HUES64 (cell line): ENCODE measurements around the gene RSPH9.

ENCODE experiments used
- H3K27ac ChIP-seq: 2 replicates; pipeline ENCODE4 v1.7.0; 2013; ENCODE audit warnings: low read depth, low read length, inconsistent platforms
- H3K27me3 ChIP-seq: 2 replicates; pipeline ENCODE4 v1.6.1; 2013; ENCODE audit warnings: mild to moderate bottlenecking, low read length; ENCODE audit not compliant: insufficient read depth
- H3K36me3 ChIP-seq: 2 replicates; pipeline ENCODE4 v1.6.1; 2013; ENCODE audit warnings: mild to moderate bottlenecking, low read length; ENCODE audit not compliant: insufficient read depth
- H3K4me1 ChIP-seq: 2 replicates; pipeline ENCODE4 v1.6.1; 2013; ENCODE audit warnings: mild to moderate bottlenecking, low read length, moderate library complexity; ENCODE audit not compliant: insufficient read depth
- H3K4me3 ChIP-seq: 2 replicates; pipeline ENCODE4 v1.5.1; 2013; ENCODE audit warnings: mild to moderate bottlenecking, low read length, moderate library complexity
- H3K9ac ChIP-seq: 2 replicates; pipeline ENCODE4 v1.6.1; 2013; ENCODE audit warnings: mild to moderate bottlenecking, low read depth, low read length
- H3K9me3 ChIP-seq: 2 replicates; pipeline ENCODE4 v1.6.1; 2013; ENCODE audit warnings: low read depth, low read length; ENCODE audit not compliant: insufficient read depth
- WGBS: fragments of 150-250, 120-280 bp; methylation state at CpG from one replicate; pipeline ENCODE4 v1.1.7; 2013; ENCODE audit warnings: missing lambda C conversion rate; 5-methylcytosine and 5-hydroxymethylcytosine counted together

RSPH9 gene

DNA sequence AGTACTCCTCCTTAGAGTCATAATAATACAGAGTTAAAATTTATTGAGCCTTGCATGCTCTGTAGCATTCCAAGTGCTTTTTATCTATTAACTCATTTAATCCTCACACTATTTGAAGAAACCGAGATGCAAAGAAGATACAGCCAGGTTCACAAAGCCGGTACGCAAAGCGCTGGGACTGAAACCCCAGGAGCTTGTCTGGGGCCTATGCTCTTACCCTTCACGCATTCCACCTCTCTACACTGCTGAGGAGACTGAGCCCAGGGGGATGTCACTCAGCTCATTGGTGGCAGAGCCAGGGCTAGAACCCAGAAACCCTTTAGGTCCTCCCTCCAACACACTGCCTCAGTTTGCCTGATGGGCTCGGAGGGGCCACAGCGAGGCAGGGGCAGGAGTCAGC is 62.4 kb downstream of the RSPH9 start:
- WGBS: 75% methylated on average over 7 of the region's 7 CpGs
- H3K36me3 ChIP-seq: no peaks in the 10 kb centered on the region
- H3K27me3 ChIP-seq: no peaks in the 10 kb centered on the region
- peaks cover 31% of the 10 kb centered on the region for H3K4me1 ChIP-seq
- H3K27ac ChIP-seq: no peak overlapping the region
- no peak overlapping the region for H3K4me3 ChIP-seq
- no peak overlapping the region for H3K9ac ChIP-seq
- H3K9me3 ChIP-seq: no peaks in the 10 kb centered on the region

DNA sequence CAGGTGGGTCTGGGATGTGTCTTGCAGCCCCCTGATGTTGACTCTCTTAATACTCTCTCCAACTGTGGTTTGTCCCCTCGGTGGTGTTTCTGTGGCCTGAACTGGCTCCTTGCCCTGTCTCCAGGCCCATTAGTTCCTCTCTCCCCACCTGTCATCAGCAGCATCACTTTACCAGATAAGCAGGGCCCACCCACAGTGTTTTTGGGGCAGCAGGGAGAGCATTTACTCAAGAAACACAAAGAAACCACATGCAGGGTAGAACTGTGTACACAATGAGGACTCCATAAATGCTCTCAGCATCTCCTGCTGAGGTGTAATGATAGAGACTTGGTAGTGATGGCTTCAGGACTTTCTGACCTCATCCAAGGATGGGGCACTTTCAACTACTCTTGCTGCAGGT is 62.9 kb downstream of the RSPH9 start:
- Histone ChIP-seq H3K27me3 (no peaks in the 10 kb centered on the region), H3K27ac (no peak overlapping the region), H3K9ac (no peak overlapping the region), H3K4me3 (no peak overlapping the region), H3K36me3 (no peaks in the 10 kb centered on the region), H3K4me1 (peaks cover 30% of the 10 kb centered on the region), H3K9me3 (no peaks in the 10 kb centered on the region)
- 58% methylated on average over 1 of the region's 1 CpG for WGBS

GRCh38 chr6:43708860-43709653 is 64.2 kb downstream of the RSPH9 start:
- Histone ChIP-seq H3K9ac (no peak overlapping the region), H3K36me3 (no peaks in the 10 kb centered on the region), H3K4me1 (peaks cover 19% of the 10 kb centered on the region; the same call in 1 of the 2 replicates), H3K27me3 (no peaks in the 10 kb centered on the region), H3K9me3 (no peaks in the 10 kb centered on the region), H3K4me3 (no peak overlapping the region), H3K27ac (no peak overlapping the region)
- WGBS: 91% methylated on average over 4 of the region's 5 CpGs

GRCh38 chr6:43709654-43710303 is 64.9 kb downstream of the RSPH9 start:
- Histone ChIP-seq H3K36me3 (no peaks in the 10 kb centered on the region), H3K9me3 (no peaks in the 10 kb centered on the region), H3K4me3 (no peak overlapping the region), H3K4me1 (peaks cover 22% of the 10 kb centered on the region; the same call in 1 of the 2 replicates), H3K27me3 (no peaks in the 10 kb centered on the region), H3K9ac (no peak overlapping the region), H3K27ac (no peak overlapping the region)
- WGBS: 69% methylated on average over 6 of the region's 7 CpGs

DNA sequence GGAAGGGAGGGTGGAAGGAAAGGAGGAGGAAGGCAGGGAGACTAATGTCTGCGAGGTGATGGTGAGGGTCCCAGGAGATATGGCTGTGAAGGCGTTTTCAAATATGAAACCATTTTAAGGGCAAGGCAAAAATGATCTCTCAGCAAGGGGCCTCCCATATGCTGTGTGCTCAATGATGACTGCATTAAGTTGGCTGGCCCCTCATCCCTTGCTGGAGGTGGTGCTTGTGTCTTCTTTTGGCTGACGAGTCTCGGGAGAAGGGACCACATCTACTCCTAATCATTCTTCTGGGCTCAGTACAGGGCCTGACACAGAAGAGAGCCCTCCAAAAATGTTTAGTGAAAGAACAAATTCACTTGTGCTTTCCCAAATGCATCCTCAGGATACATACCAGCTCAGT is 65.7 kb downstream of the RSPH9 start:
- no peak overlapping the region for H3K27ac ChIP-seq
- WGBS: 88% methylated on average over 4 of the region's 4 CpGs
- no peak overlapping the region for H3K9ac ChIP-seq
- no peak overlapping the region for H3K4me3 ChIP-seq
- no peaks in the 10 kb centered on the region for H3K9me3 ChIP-seq
- no peaks in the 10 kb centered on the region for H3K36me3 ChIP-seq
- H3K27me3 ChIP-seq: no peaks in the 10 kb centered on the region
- peaks cover 22% of the 10 kb centered on the region; the same call in 1 of the 2 replicates for H3K4me1 ChIP-seq

- Histone ChIP-seq H3K36me3 (no peaks in the 10 kb centered on the region), H3K9me3 (no peaks in the 10 kb centered on the region), H3K27ac (no peak overlapping the region), H3K9ac (no peak overlapping the region), H3K27me3 (no peaks in the 10 kb centered on the region), H3K4me1 (peaks cover 7% of the 10 kb centered on the region; the same call in 1 of the 2 replicates), H3K4me3 (no peak overlapping the region)
- WGBS: 95% methylated on average over 6 of the region's 6 CpGs
Observed at GRCh38 chr6:43712579-43712978, 67.7 kb downstream of the RSPH9 start.

- 90% methylated on average over 13 of the region's 13 CpGs for WGBS
- H3K4me1 ChIP-seq: 0 out of 2 replicates have a peak, but pooled peaks cover 3% of the 10 kb centered on the region
- H3K4me3 ChIP-seq: no peak overlapping the region
- no peak overlapping the region for H3K27ac ChIP-seq
- H3K27me3 ChIP-seq: no peaks in the 10 kb centered on the region
- H3K9me3 ChIP-seq: no peaks in the 10 kb centered on the region
- no peaks in the 10 kb centered on the region for H3K36me3 ChIP-seq
- H3K9ac ChIP-seq: no peak overlapping the region
Observed at GRCh38 chr6:43713643-43714310, 68.9 kb downstream of the RSPH9 start.

- H3K9ac ChIP-seq: no peak overlapping the region
- H3K27ac ChIP-seq: no peak overlapping the region
- H3K27me3 ChIP-seq: no peaks in the 10 kb centered on the region
- 0 out of 2 replicates have a peak, but pooled peaks cover 3% of the 10 kb centered on the region for H3K4me1 ChIP-seq
- 77% methylated on average over 9 of the region's 9 CpGs for WGBS
- H3K36me3 ChIP-seq: no peaks in the 10 kb centered on the region
- no peak overlapping the region for H3K4me3 ChIP-seq
- no peaks in the 10 kb centered on the region for H3K9me3 ChIP-seq
Observed at GRCh38 chr6:43714311-43715055, 69.6 kb downstream of the RSPH9 start.

DNA sequence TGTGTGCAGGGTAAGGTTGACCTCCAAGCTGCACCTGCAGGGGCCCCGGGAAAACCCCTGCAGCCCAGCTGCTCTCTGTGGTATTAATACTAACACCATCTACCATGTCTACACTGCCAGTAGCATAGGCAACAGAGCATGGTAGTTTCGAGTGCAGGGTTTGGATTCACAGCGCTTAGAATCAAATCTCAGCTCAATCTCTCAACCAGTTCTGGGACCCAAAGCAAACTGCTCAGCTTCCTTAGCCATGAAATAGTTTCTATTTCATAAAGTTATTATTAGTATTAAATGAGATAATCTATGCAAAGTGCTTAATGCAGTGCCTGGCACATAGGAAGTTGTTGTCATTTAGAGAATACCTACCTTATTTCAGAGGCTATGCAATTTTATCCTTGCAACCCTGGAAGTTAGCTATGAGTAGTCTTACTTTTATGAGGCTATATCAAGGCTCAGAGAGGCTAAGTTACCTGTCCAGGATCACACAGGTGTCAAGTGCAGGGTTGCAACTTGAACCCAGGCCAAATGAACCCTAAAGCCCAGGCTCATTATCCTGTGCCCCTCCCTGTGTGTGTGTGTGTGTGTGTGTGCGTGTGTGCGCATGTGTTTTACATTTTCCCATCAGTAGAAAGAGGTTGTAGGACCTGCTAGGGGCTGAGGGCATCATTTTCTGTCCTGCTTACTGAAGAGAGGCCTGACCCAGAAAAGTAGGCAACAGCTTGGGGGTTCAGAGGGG is 70.4 kb downstream of the RSPH9 start:
- no peak overlapping the region for H3K9ac ChIP-seq
- no peak overlapping the region for H3K27ac ChIP-seq
- H3K9me3 ChIP-seq: no peaks in the 10 kb centered on the region
- H3K36me3 ChIP-seq: no peaks in the 10 kb centered on the region
- H3K4me1 ChIP-seq: 0 out of 2 replicates have a peak, but pooled peaks cover 3% of the 10 kb centered on the region
- H3K27me3 ChIP-seq: no peaks in the 10 kb centered on the region
- H3K4me3 ChIP-seq: no peak overlapping the region
- WGBS: 82% methylated on average over 5 of the region's 5 CpGs

DNA sequence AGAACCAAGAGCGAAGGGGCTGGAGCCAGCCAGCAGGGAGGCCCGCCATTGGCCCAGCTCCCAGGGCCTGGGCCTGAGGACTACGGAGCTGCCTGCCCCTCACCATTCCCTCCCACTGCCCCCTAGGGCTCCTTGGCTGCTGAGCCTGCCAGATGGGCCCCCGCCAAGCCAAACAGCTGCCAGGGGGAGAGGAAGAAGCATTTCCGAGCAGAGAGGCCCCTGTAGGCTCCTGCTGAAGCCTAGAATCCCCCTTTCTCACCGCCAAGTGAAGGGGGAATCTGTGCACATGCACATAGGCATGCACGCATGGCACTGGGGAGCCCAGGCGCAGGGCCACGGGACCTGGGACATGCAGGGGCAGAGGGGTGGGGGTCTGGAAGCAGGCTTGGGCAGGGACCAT is 71.3 kb downstream of the RSPH9 start:
- Histone ChIP-seq H3K4me1 (0 out of 2 replicates have a peak, but pooled peaks cover 3% of the 10 kb centered on the region), H3K27ac (no peak overlapping the region), H3K36me3 (no peaks in the 10 kb centered on the region), H3K9me3 (no peaks in the 10 kb centered on the region), H3K27me3 (no peaks in the 10 kb centered on the region), H3K9ac (no peak overlapping the region), H3K4me3 (no peak overlapping the region)
- 79% methylated on average over 8 of the region's 9 CpGs for WGBS
